H9 (cell line): ENCODE data around the gene UROS. TPM values are rescaled to one million over a fixed set of nuclear protein-coding genes. Genes with fewer than 3 reads are reported as not detected.

ENCODE experiments used
- DNase-seq: peaks from one replicate; pipeline ENCODE4 v3.0.0-alpha.2; 2017
- H2AFZ ChIP-seq: one replicate; pipeline ENCODE4 v1.6.1; 2013; ENCODE audit warnings: mild to moderate bottlenecking, low read length, control low read depth, moderate library complexity
- H2AK5ac ChIP-seq: 2 replicates; pipeline ENCODE4 v1.6.1; 2013; ENCODE audit warnings: low read length, control low read depth, mixed read lengths; ENCODE audit not compliant: insufficient read length
- H2BK120ac ChIP-seq: one replicate; pipeline ENCODE4 v1.6.1; 2013; ENCODE audit warnings: low read depth, mild to moderate bottlenecking, low read length, control low read depth, inconsistent platforms; ENCODE audit not compliant: poor library complexity, severe bottlenecking
- H2BK12ac ChIP-seq: 2 replicates; pipeline ENCODE4 v1.6.1; 2013; ENCODE audit warnings: low read length, control low read depth, mixed read lengths, low read depth; ENCODE audit not compliant: insufficient read length
- H2BK15ac ChIP-seq: 2 replicates; pipeline ENCODE4 v1.6.1; 2013; ENCODE audit warnings: low read depth, low read length, control low read depth
- H2BK20ac ChIP-seq: one replicate; pipeline ENCODE4 v1.6.1; 2013; ENCODE audit warnings: low read depth, mild to moderate bottlenecking, low read length, control low read depth, inconsistent platforms; ENCODE audit not compliant: poor library complexity, severe bottlenecking
- H2BK5ac ChIP-seq: 2 replicates; pipeline ENCODE4 v1.6.1; 2013; ENCODE audit warnings: low read length, control low read depth, mixed read lengths; ENCODE audit not compliant: insufficient read length
- H3K14ac ChIP-seq: 2 replicates; pipeline ENCODE4 v1.6.1; 2013; ENCODE audit warnings: low read length, control low read depth; ENCODE audit not compliant: insufficient read depth
- H3K18ac ChIP-seq: 2 replicates; pipeline ENCODE4 v1.6.1; 2013; ENCODE audit warnings: low read depth, mild to moderate bottlenecking, mixed read lengths, low read length, control low read depth; ENCODE audit not compliant: insufficient read length
- H3K23ac ChIP-seq: 2 replicates; pipeline ENCODE4 v1.6.1; 2013; ENCODE audit warnings: low read length, control low read depth, mixed read lengths, low read depth; ENCODE audit not compliant: insufficient read length
- H3K23me2 ChIP-seq: 2 replicates; pipeline ENCODE4 v1.6.1; 2013; ENCODE audit warnings: low read depth, mild to moderate bottlenecking, mixed read lengths, low read length, control low read depth; ENCODE audit not compliant: insufficient read length, poor library complexity, severe bottlenecking
- H3K27ac ChIP-seq: 2 replicates; pipeline ENCODE4 v1.5.1; 2013; ENCODE audit warnings: low read length, control low read depth, mixed read lengths, low read depth; ENCODE audit not compliant: insufficient read length
- H3K27me3 ChIP-seq: 2 replicates; pipeline ENCODE4 v1.6.1; 2013; ENCODE audit warnings: low read length, control low read depth, inconsistent platforms; ENCODE audit not compliant: insufficient read depth
- H3K4ac ChIP-seq: 2 replicates; pipeline ENCODE4 v1.6.1; 2013; ENCODE audit warnings: low read depth, mild to moderate bottlenecking, control low read depth, inconsistent platforms, low read length, moderate library complexity
- H3K4me1 ChIP-seq: 2 replicates; pipeline ENCODE4 v1.6.1; 2013; ENCODE audit warnings: low read length, control low read depth, inconsistent platforms; ENCODE audit not compliant: insufficient read depth
- H3K4me2 ChIP-seq: 2 replicates; pipeline ENCODE4 v1.6.1; 2013; ENCODE audit warnings: low read length, control low read depth, mixed read lengths; ENCODE audit not compliant: insufficient read length, insufficient read depth
- H3K56ac ChIP-seq: 2 replicates; pipeline ENCODE4 v1.6.1; 2013; ENCODE audit warnings: low read depth, mild to moderate bottlenecking, mixed read lengths, low read length, control low read depth; ENCODE audit not compliant: insufficient read length
- H3K79me1 ChIP-seq: 2 replicates; pipeline ENCODE4 v1.6.1; 2013; ENCODE audit warnings: low read depth, mild to moderate bottlenecking, moderate library complexity, low read length, control low read depth, inconsistent platforms; ENCODE audit not compliant: insufficient read depth, poor library complexity, severe bottlenecking
- H3K79me2 ChIP-seq: 2 replicates; pipeline ENCODE4 v1.6.1; 2013; ENCODE audit warnings: low read length, control low read depth, inconsistent platforms; ENCODE audit not compliant: insufficient read depth
- H3K9ac ChIP-seq: 2 replicates; pipeline ENCODE4 v1.6.1; 2013; ENCODE audit warnings: low read length, control low read depth, mixed read lengths; ENCODE audit not compliant: insufficient read length; ENCODE audit errors: extremely low read depth
- H3K9me3 ChIP-seq: one replicate; pipeline ENCODE4 v1.6.1; 2013; ENCODE audit warnings: low read depth, low read length, inconsistent platforms; ENCODE audit not compliant: control insufficient read depth
- H3T11ph ChIP-seq: one replicate; pipeline ENCODE4 v1.6.1; 2013; ENCODE audit warnings: mild to moderate bottlenecking, low read length, control low read depth, inconsistent platforms
- H4K20me1 ChIP-seq: one replicate; pipeline ENCODE4 v1.6.1; 2013; ENCODE audit not compliant: control insufficient read depth, insufficient read length, insufficient read depth
- H4K5ac ChIP-seq: 2 replicates; pipeline ENCODE4 v1.6.1; 2013; ENCODE audit warnings: low read depth, mild to moderate bottlenecking, mixed read lengths, low read length, control low read depth; ENCODE audit not compliant: insufficient read length
- H4K8ac ChIP-seq: replicated peaks from 2 replicates; pipeline ENCODE4 v1.6.1; 2013; ENCODE audit warnings: low read length, control low read depth, mixed read lengths, low read depth; ENCODE audit not compliant: insufficient read length
- H4K91ac ChIP-seq: 2 replicates; pipeline ENCODE4 v1.6.1; 2013; ENCODE audit warnings: low read depth, mild to moderate bottlenecking, moderate library complexity, mixed read lengths, low read length, control low read depth; ENCODE audit not compliant: insufficient read length
- H3K27ac Mint-ChIP-seq, 3 experiments: 2 replicates in 2 of 3; 3 replicates in 1 of 3; pipeline ENCODE4 v1.8.0; 2020 to 2021; ENCODE audit warnings: mixed read lengths in 3 of 3, mild to moderate bottlenecking in 1 of 3, moderate library complexity in 1 of 3
- H3K27me3 Mint-ChIP-seq: 2 replicates; pipeline ENCODE4 v1.8.0; 2021; ENCODE audit warnings: low read depth, mild to moderate bottlenecking, moderate library complexity, mixed read lengths
- H3K36me3 Mint-ChIP-seq, 3 experiments: 2 replicates in 2 of 3; 3 replicates in 1 of 3; pipeline ENCODE4 v1.8.0; 2020 to 2021; ENCODE audit warnings: low read depth in 3 of 3, mixed read lengths in 3 of 3; ENCODE audit not compliant: insufficient read depth in 1 of 3
- H3K4me1 Mint-ChIP-seq, 2 experiments: 2 replicates each; pipeline ENCODE4 v1.8.0; 2020; ENCODE audit warnings: mixed read lengths in 2 of 2
- H3K4me3 Mint-ChIP-seq, 2 experiments: 2 replicates in 1 of 2; 3 replicates in 1 of 2; pipeline ENCODE4 v1.8.0; 2020 to 2021; ENCODE audit warnings: mild to moderate bottlenecking in 2 of 2, mixed read lengths in 2 of 2, moderate library complexity in 1 of 2
- H3K9me3 Mint-ChIP-seq, 2 experiments: 2 replicates in 1 of 2; 3 replicates in 1 of 2; pipeline ENCODE4 v1.8.0; 2020; ENCODE audit warnings: mild to moderate bottlenecking in 2 of 2, mixed read lengths in 2 of 2, moderate library complexity in 1 of 2
- WGBS: extraction: QIAGEN DNeasy Blood & Tissue Kit; methylation state at CpG from one replicate; pipeline ENCODE4 v1.1.7; 2013; ENCODE audit warnings: missing lambda C conversion rate, low lambda C conversion rate, mixed read lengths; ENCODE audit not compliant: insufficient read length; ENCODE audit errors: extremely low coverage; 5-methylcytosine and 5-hydroxymethylcytosine counted together
- total RNA-seq: library from RNA; stranded (reverse); gene quantifications from 2 replicates; pipeline ENCODE4 v1.2.1, GENCODE V29; 2021
- TF ChIP-seq, protein P1 (sequence below): fragments of 200-600 bp; sonication (generic); conservative IDR thresholded peaks from 3 replicates; pipeline ENCODE4 v1.8.0; 2021; ENCODE audit warnings: antibody characterized with exemption, mild to moderate bottlenecking

Gene UROS
- total RNA-seq, 1 experiment from 2014 or later: 42.3 TPM

DNA sequence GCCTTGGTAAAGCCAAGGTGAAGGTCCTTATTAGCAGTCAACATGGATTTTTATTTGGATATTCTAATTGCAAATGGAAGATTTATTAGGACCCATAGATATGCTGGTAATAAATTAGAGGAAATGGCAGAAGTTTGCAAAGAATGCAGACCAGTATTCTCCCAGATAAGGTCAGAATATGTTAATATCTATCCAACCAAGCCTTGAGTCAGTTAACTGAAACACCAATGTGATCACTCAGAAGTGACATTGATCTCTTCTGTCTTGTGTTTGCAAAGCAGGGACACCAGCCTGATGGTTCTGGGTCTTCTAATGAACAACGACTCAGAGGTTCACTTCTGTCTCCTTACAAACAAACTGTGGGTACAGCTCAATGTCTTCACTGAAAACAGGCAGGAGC is 21.5 kb downstream of the UROS start:
- no peaks in the 10 kb centered on the region for H3K79me1 ChIP-seq
- no peak overlapping the region for H2AFZ ChIP-seq
- no peaks in the 10 kb centered on the region for H3K27me3 ChIP-seq
- no peak overlapping the region for H3K4ac ChIP-seq
- no peak overlapping the region for H2BK15ac ChIP-seq
- H3K4me3 Mint-ChIP-seq: no peak overlapping the region
- H3K14ac ChIP-seq: no peak overlapping the region
- TF ChIP-seq, protein P1, sequence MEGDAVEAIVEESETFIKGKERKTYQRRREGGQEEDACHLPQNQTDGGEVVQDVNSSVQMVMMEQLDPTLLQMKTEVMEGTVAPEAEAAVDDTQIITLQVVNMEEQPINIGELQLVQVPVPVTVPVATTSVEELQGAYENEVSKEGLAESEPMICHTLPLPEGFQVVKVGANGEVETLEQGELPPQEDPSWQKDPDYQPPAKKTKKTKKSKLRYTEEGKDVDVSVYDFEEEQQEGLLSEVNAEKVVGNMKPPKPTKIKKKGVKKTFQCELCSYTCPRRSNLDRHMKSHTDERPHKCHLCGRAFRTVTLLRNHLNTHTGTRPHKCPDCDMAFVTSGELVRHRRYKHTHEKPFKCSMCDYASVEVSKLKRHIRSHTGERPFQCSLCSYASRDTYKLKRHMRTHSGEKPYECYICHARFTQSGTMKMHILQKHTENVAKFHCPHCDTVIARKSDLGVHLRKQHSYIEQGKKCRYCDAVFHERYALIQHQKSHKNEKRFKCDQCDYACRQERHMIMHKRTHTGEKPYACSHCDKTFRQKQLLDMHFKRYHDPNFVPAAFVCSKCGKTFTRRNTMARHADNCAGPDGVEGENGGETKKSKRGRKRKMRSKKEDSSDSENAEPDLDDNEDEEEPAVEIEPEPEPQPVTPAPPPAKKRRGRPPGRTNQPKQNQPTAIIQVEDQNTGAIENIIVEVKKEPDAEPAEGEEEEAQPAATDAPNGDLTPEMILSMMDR: no peak
- H3K9ac ChIP-seq: no peak overlapping the region
- no peak overlapping the region for H2AK5ac ChIP-seq
- H3K18ac ChIP-seq: no peak overlapping the region
- H3K27me3 Mint-ChIP-seq: no peaks in the 10 kb centered on the region
- H3K9me3 ChIP-seq: no peaks in the 10 kb centered on the region
- WGBS: no CpG with 5 or more reads among the region's 1 CpG
- DNase-seq: no peak
- H3K27ac Mint-ChIP-seq: no peak overlapping the region
- no peaks in the 10 kb centered on the region for H3K79me2 ChIP-seq
- H3K23me2 ChIP-seq: no peaks in the 10 kb centered on the region
- H2BK5ac ChIP-seq: no peak overlapping the region
- no peaks in the 10 kb centered on the region for H3K4me1 ChIP-seq
- H3T11ph ChIP-seq: no peak overlapping the region
- no peak overlapping the region for H3K23ac ChIP-seq
- peaks cover 17 to 41% (median 25%) of the 10 kb centered on the region in 3 experiments; a peak in 6 of 7 replicates for H3K36me3 Mint-ChIP-seq
- no peak overlapping the region for H2BK20ac ChIP-seq
- no peak overlapping the region for H3K4me2 ChIP-seq
- no peak overlapping the region for H4K5ac ChIP-seq
- no peak overlapping the region for H4K91ac ChIP-seq
- no peak overlapping the region for H3K56ac ChIP-seq
- no peak overlapping the region for H3K27ac ChIP-seq
- no peak overlapping the region for H4K8ac ChIP-seq
- no peak overlapping the region for H2BK12ac ChIP-seq
- H3K9me3 Mint-ChIP-seq: no peaks in the 10 kb centered on the region
- H4K20me1 ChIP-seq: no peaks in the 10 kb centered on the region
- H2BK120ac ChIP-seq: no peak overlapping the region
- H3K4me1 Mint-ChIP-seq: peaks cover 7% of the 10 kb centered on the region in 2 experiments; a peak in 3 of 4 replicates
